HG02642 (cell line): ENCODE results near the gene PALLD.

Source experiments
- ATAC-seq: cut with Tn5 transposase; IDR thresholded peaks from one replicate; pipeline ENCODE4 v1.9.1; 2021; ENCODE audit warnings: mild to moderate bottlenecking; ENCODE audit not compliant: unreplicated experiment, poor library complexity

Gene PALLD

DNA sequence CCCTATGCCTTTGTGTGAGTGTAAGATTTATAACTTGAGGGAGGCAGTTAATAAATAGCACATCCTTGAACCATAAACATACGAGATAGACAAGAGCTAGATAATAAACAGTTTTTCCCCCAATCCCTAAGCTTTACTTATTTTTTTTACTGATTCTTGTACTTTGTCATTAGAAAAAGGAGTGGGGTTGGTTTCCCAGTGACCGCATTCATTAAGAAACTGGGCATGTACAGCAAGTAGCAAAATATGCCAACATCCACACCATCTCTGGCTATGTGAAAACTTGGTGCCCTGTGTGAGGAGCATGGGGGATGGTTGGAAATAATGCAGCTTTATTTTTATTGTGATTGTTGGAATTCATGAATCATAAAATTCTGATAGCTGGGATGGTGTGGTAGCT, 337.0 kb downstream of the PALLD start:
- ATAC-seq = no peak

DNA sequence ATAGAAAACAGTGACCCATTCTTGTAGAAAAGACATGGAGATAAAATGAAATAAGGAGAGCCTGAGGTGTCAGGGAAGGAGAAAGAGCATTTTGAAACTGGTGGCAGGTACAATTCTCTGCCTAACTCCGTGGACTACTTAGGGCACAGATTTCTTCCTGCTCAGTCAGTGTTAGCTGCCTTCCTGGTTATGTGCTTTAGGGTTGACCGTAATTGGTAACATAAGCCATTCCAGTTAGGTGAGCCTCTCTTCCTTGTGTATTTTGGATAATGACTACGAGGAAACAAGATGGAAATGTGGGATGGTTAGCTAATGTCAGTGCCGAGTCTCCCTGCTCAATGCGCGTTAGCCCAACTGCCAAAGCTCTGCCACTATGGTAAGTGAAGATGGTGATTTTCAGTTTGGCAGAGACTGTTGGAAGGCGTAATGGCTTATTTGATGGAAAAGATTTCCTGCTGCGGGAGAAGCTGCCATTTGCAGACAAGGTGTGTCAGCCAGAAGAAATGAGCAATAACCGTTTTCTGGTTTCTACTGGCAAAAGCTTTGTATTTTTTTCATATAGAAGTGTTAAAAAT, 339.1 kb downstream of the PALLD start:
- no peak for ATAC-seq

DNA sequence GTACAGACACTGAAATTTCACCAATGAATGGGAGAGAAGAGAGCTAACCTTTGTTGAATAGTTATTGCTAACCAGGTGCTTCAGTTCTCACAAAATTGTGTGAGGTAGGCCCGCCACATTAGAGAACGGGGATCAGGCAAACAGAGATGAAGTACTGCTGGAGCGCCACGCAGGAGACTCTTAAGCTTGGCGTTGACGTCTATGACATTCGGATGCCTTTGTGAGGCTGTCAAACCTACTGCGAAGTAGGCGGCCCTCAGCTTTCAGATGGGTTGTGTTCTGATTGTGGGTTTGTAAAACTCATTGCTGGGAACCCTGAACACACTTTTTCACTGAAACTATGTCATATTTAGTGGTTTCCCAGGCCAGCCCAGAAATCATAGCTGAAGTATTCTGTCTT, 339.6 kb downstream of the PALLD start:
- ATAC-seq = no peak

DNA sequence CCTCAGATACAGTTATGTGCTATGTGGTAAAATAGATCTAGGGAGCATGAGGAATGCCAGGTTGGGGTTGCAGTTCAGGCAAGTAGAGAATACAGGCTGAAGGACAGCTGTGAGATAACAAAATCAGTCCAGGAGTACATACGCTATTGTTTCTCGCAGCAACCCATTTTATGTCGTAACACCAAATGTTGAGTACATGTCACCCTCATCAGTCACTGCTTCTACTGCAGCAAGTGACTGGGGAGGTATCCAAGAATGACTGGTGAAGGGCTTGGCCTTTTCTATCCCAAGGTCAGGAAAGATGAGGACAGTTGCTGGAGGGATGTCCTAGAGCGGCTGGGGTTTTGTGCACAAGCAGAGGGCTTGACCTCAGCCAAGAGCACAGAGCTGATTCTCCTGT, 341.1 kb downstream of the PALLD start:
- no peak for ATAC-seq

DNA sequence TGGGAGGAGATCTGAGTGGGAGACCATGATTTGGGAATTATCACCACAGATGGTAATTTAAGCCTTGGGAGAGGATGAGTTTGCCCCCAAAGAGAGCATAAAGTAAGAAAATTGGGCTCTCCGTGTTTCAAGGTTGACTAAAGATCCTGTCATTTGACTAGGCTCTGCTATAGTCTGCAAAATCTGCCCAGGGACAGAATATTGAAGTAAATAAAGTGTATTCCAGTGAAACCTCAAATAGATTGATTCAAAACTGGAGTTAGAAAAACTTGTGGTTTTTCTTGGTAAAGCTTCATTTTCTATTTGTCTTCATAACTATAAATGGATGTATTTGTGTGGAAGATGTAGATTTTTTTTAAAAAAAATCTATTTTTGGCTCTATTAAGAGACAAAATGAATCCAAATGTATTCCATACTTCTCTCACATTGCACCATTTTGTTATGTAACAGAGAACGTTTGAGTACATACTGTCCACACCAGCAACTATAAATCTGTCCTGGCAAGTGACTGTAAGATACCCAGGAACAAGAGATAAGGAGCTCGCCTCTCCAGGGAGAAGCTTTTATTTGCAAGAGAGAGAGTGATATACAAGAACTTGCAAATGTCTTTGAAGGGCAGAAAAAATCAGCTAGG, 343.0 kb downstream of the PALLD start:
- ATAC-seq = no peak

DNA sequence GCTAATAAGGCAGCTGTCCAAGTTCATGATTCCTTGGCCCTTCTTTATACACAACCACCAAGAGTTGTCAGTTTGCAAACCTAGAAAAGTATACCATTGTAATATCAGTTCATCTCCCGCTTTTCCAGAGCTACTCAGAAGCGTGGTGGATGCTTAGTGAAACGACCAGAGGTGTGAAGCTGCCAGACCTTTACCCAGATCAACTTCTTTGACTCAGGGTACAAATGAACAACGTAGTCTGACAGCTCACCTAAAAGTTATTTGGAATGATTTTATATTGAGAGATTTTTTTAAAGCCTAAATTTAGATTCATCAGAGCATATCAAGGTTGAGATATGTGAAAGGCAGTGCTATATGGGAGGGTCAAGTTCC, 343.5 kb downstream of the PALLD start:
- ATAC-seq = no peak

DNA sequence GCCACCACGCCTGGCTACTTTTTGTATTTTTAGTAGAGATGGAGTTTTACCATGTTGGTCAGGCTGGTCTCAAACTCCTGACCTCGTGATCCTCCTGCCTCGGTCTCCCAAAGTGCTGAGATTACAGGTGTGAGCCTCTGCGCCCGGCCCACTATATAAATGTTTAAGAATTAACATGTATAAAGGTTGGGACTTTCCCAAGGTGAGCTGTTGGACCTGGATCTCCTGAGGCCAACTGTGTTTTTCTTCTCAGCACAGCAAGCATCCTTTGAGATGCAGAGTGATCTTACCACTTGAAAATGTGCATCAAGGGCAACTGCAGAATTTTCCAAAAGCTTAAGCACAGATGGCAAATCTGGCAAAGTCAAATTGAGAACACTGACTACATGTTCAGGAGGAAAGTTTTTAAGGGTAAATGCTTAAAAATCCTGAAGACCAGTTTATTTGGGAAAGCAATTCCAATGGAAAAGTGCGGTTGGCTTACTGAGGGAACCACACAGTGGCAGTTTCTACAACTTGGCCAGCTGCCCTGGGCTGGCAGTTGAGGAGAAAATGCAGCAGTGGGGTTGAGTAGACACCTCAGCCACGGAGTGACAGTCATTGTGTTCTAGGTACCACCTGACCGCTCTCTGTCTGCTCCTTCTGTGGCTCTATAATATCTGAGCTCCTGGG, 344.3 kb downstream of the PALLD start:
- no peak for ATAC-seq

DNA sequence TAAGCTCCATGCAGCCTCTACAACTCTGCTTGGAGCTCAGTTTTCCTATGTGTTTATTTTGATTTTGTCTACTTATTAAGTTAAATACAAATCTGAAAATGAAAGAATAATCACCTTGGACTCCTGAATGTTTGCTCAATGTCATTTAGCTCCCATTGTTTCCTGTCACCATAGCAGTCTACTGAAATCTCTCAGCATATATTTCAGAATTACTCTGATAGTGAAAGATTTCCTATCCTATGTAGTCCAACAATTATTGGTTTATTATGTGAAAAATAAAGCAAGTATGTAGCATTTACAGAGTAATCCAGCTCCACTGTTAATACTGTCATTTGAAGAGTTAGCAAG, 344.8 kb downstream of the PALLD start:
- no peak for ATAC-seq

DNA sequence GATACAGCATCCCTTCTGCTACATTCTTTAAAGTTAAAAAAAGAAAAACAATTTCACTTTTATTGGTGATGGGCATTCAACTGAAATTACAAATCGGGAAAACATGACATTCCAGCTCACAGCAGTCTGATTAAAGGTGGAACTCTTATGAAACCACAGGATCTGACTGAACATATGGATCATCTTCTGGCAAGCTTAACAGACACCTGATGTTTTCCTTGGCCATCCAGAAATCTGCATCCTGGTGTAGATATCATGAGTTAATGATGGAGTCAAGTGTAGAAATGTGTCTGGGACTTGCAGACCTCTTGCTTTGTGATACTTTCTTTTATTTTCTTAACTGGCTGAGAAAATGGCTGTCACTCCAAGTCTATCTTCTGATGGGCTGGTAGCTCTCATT, 345.3 kb downstream of the PALLD start:
- no peak for ATAC-seq

DNA sequence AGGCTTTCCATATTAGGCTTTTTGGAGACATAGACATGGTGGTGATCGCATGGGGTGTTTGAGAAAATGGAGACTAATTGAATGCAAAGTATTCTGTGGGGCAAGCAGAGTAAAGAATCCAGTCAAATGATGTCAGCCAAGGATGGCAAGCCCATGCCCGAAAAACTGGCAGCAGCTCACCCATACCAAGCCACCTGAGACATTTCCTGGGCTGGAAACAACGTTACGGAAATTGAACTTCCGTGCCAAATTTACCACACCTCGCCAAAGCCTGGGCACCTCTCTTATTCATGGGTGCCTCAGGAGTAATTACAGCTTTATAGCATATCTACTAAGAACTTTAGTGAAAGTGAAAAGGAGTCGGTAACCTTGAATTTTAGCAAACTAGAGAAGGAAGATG, 346.8 kb downstream of the PALLD start:
- no peak for ATAC-seq

DNA sequence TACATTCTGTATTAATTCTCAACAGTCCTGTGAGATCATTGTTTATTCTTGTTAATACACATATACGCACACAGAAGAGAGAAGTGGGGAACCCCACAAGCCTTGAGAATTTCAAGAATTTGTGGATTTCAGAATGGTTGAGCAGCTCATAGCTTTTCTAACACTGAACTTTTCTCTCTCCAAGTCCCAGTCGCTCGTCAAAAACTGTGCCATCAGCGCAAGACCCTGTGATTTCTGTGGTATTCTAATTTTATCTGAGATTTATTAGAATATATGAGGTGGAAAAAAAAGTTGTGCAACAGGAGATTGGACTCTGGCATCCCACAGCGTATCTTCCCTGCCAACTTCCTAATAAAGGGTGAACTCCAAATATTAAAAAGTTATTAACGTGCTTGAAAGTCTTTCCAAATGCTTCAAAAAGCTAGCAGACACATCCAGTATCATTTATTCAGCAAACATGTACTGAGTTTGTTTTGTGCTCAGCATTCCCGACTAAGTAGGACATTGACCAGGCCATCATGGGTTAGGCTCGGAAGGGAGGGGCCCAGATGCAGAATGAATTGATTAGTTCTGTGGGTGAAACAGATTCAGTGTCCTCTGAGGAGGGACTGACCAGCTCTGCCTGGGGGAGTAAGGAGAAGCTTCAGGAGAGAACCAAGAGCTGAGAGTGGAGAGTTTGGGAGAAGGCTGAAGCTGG, 347.6 kb downstream of the PALLD start:
- no peak for ATAC-seq

DNA sequence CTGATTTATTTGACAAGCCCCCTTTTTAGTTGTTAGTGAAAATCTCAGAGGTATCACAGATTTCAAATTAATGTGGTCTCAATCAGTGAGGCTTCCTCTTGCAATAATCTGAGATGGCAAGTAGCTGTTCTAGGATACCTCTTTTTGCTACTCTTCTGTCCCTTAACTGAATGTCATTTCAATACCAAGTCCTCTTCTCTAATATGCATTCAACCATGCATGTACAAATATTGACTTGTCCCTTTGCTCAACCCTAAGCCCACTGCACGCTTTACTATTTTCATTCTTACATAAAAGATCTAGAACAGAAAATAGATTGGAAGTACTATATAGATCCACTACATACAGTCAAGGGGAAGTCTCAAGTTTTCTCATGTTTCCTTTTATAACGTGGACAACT, 349.0 kb downstream of the PALLD start:
- no peak for ATAC-seq

DNA sequence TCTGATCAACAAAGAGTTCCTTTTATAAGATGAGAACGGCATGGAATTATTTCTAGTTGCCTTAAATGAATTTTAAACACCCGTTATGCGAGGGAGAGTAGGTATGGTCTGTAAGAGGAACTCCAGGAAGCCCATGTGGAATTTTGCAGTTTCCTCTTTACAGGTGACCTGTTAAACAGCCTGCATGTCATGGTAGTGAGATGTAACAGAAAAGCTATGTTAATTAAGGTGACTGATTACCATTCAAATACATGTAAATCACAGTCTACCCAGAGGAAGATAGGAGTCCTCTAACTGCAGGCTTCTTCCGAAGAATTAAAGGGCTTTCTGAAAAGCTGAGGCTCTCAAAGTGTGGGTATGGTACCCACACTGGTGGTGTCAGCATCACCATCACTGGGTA, 349.6 kb downstream of the PALLD start:
- no peak for ATAC-seq

DNA sequence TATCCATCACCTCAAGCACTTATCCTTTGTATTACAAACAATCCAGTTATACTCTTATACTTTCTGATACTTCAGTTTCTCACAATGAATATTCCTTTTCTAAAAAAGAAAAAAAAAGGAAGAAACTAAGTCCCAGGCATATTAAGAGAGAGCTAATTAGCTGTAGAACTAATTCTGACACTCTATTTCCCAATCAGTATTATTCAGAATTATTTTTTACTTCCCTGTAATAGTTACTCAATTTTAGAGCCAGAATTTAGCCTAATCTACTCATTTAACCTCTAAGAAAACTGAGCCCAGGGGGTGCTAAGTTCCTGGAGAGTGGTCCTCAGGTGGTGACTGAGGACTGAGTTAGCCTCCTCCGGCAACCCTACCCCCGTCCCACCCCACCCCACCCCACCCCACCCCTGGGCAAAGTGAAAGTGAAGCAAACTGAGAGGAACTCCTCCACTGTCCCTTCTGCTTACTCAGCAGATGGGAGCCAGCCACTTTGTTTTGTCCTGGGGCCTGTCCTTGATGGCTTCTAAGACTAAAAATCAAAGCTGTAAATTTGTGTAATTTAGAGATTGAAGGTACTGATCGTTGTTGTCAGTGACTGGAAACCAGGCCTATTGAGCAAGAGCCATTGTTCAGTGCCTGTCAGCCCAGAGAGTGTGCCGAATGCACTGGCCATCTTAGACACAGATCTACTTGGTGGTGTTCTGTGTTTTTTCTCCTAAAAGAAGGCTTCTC, 351.1 kb downstream of the PALLD start:
- no peak for ATAC-seq

DNA sequence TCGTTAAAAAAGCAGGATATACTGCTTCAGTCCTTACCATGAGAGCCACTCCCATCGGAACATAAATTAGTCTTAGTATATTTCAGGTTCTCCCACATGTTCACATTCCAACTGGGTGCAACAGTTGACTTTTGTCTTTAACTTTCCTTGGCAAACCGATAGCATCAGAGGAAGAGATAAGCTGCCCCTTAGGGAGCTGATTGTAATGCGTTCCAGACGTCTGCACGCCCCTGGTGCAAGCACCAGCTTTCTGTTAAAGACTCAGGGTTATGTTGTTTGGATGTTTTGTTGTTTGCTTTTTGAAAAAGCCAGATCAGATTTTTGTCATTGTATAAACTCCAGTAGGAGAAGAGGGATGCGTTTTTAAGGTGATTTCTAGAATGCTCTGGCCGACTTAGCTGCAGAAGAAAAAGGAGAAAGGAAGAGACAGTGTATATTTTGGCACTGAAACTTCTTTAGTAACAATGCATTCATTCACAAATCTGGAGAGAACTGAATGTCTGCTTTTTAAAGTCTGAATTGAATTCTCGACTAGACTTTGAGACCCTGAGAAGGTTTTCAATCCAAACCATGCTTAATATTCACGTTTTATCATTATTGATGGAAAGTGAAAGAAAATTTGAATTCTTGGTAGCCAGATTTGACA, 352.3 kb downstream of the PALLD start:
- ATAC-seq = no peak

DNA sequence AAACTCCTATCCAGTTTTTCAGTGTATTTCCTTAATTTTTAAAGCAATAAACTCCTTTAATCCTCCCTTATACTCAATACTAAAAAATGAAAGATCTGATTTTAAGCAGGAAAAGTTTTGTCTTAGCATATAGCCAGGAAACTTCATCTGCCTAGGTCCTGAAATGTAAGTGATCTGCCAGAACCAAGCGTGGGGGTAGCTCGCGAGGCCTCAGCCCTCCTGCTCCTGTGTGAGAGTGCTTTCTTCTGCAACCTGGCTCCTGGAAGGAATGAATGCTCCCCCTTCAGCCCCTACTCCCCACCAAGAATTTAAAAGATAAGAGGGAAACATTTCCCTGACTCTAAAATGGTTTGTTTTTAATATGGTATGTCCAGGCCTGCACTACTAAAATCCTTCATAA, 353.1 kb downstream of the PALLD start:
- no peak for ATAC-seq

DNA sequence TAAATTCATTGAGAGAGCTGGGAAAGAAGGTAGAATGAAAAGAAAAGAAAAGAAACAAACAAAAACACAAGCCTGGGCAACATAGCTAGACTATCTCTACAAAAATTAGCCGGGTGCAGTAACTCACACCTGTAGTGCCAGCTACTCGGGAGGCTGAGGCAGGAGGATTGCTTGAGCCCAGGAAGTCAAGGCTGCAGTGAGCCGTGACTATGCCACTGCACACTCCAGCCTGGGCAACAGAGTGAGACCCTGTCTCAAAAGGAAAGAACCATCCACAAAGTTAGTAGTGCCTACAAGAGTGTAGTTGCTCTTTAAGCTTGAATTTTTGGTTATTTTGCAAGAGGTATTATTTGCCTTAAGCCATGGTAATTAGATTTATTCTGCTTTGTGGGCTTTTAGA, 355.5 kb downstream of the PALLD start:
- ATAC-seq = no peak

DNA sequence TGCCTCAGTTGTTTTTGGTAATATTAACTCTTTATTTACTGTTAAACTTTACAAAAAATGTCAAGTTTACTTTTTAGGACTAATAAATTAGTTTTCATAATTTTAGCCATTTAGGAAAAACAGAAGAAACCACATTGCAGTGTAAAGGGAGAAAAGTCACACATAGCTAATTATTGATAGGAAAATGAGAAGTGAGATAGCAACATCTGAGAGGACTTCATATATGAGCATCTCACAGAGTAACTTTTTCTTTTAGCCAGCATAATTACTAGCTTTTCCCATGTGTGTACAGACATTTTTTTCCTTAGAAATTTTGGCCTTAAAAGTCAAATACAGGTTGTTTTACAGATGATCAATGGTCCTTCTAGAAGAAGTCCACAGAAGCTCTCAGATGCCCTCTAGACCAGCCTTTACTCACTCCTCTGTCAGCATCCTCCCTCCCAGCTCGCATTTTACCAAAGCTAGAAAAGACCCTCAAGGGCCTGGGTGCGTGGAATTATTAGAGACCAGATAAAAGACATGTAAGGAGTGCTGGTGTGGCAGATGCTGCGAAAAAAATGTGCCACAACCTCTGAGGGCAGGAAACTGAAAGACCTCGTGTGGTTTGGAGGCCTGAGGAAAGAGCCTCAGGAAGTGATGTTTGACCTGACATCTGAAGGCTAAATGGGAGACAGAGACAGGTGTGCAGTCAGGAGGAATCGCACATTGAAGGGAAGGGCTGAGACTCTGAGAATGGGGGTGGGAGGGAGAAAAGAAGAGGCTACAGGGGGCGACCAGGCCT, 356.3 kb downstream of the PALLD start:
- peak; percentile 55 for ATAC-seq

DNA sequence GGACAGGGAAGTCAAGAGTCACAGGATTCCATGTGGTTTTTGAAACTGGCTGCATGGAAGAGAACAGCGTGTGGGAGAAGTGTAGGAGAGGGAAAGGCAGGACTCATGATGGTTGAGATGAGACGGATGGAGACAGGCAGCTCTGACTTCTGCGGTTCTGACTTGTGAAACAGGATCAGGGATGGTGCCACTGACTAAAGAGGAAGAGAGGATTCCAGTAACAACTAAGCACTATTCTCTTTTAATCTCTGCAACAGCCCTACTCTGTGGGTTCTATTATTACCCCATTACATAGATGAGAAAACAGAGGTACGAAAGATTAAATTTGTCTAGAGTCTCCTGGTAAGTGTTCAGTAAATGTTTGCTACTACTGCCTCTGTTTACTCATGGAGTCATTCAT, 356.9 kb downstream of the PALLD start:
- peak; percentile 49 for ATAC-seq
